Right lobe of liver (tissue), 4 donors: Measurements from ENCODE around the gene ATP5F1E.

Source experiments
- CTCF ChIP-seq, 4 donors: fragments of 200-600 bp in 3 of 4; fragments of 450-650 bp in 1 of 4; IDR thresholded peaks; one replicate each; pipeline versions ENCODE4 v1.5.1 to v1.8.0; 2016 to 2022; ENCODE audit warnings: antibody characterized with exemption in 4 of 4, mild to moderate bottlenecking in 2 of 4
- POLR2A ChIP-seq: fragments of 450-650 bp; IDR thresholded peaks from one replicate; pipeline ENCODE4 v1.6.1; 2017; ENCODE audit warnings: antibody characterized with exemption, mild to moderate bottlenecking
- donor health status: DM: no; HTN: no; CAD: no.
- donor health status: DM: no; HTN: no; CAD: no.
- donor health status: DM: no; HTN: yes; CAD: no.

DNA sequence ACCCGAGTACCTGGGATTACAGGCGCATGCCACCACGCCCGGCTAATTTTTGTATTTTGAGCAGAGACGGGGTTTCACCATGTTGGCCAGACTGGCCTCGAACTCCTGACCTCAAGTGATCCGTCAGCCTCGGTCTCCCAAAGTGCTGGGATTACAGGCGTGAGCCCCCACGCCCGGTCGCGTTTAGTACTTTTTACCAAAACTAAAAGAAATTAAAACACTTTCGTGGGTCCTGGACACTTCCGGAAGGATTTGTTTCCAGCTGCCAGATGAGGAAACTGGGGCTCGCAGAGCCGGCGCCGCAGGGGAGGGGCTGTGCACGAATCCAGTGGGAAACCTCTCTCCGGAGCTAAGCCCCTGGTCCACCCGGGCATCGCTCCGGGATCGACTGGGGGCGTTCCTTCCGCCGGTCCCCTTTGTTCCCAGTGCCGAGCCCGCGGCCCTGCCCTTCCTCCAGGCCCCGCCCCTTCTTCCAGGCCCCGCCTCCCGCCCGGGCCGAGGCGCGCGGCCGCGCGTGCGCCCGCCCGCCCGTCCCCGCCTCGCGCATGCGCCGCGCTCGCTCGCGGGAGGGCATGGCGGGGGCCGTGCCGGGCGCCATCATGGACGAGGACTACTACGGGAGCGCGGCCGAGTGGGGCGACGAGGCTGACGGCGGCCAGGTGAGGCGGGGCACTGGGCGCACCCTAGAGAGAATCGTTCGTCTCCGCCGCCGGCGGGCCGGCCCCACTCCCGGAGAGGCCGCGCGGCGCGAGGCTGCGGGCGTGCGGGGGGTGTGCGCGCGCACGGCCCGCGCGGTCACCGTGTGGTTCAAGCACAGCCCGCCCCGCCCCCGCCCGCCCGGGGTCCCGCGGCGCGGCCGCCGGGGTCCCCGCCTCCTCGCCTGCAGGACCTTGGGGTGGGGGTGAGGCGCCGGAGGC lies 51.2 kb downstream of the ATP5F1E start, which contains the start of gene NELFCD:
- no peak for TF ChIP-seq CTCF (IDR thresholded peaks at IDR 0.05)
- TF ChIP-seq POLR2A: peak; percentile 78
